NCI-H345 treated with DMSO at 0.1 percent for 48 hours (cell line): Measurements from ENCODE around the gene IBTK.
"Not testable (repeated sequence)": the region's sequence is repeated elsewhere in the genome, so short reads cannot be mapped to it uniquely, and the experiment has no call there.

Experiments
- DNase-seq: peaks from one replicate; lab custom pipeline; 2025; ENCODE audit not compliant: unreplicated experiment; lab: John Stamatoyannopoulos, UW

IBTK gene

DNA sequence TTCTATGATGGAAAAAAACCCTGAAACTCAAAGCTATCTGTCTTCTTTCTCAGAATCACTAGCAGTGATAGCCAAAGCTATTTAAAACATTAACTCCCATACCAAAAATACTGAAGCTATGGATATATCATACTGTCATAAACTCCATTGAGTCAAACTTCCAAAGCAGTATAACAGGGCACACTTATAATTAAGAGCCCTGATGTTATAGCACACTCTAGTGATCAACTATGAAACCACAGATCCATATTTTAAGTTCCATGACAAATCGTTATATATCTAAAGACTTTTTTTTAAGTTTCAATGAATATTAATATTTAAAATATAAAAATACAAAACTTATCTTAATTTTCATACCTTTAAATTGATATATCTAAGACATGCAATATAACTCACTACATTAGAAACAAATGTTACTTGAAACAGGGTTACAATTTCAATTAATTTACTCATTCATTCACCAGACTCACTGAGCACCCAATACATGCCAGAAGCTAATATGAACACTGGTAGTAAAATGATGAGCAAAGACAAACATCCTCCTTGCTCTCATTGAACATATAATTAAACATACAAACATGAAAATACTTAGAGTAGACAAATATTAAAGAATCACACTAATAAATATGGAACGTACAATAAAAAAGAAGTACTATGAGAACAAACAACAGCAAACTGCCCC, 69.3 kb downstream of the IBTK start:
- peak; percentile 3 for DNase-seq

DNA sequence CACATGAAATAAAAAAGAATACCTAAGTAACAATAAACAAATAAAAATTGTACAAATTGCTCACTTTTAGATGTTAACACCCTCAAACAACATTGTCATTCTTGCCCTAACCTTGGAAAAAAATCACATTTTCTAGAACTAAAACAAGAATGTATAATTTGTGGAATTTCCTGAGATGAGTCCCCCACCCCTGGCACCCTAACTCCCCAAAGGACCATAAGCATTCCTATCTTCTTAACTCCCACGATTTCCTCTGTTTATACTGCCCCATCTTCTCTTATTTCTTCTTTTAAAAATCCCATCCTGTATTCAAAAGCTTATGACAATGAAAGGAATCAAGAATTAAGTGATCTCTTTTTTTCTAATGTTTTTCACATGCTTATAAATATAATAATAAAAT, 70.9 kb downstream of the IBTK start:
- no peak for DNase-seq

DNA sequence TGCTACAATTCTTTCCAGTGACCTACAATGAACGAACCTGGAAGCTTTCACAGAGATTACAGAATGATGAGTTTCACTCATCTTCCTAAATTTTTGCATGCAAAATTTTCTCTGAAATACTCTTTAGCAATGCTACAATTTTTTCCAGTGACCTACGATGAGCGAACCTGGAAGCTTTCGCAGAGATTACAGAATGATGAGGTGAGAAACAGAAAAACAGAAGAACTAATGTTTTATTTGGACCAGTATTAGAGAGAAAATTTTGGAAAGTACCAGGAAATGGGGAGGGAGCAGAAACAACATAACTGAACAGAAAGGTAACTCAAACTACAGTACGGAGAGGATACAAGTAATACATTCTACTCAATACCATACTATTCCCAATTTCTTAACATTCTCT, 75.0 kb downstream of the IBTK start:
- DNase-seq = no peak

- no peak for DNase-seq
Observed at GRCh38 chr6:82169138-82169876, 78.2 kb downstream of the IBTK start.

GRCh38 chr6:82166493-82166892, 81.1 kb downstream of the IBTK start:
- DNase-seq = no peak

- no peak for DNase-seq
Observed at GRCh38 chr6:82160255-82160990, 87.1 kb downstream of the IBTK start.

DNA sequence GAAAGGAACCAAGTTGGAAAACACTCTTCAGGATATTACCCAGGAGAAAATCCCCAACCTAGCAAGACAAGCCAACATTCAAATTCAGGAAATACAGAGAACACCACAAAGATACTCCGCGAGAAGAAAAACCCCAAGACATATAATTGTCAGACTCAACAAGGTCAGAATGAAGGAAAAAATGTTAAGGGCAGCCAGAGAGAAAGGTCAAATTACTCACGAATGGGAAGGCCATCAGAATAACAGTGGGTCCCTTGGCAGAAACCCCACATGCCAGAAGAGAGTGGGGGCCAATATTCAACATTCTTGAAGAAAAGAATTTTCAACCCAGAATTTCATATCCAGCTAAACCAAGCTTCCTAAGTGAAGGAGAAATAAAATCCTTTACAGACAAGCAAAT, 94.8 kb downstream of the IBTK start:
- not testable (repeated sequence) for DNase-seq

DNA sequence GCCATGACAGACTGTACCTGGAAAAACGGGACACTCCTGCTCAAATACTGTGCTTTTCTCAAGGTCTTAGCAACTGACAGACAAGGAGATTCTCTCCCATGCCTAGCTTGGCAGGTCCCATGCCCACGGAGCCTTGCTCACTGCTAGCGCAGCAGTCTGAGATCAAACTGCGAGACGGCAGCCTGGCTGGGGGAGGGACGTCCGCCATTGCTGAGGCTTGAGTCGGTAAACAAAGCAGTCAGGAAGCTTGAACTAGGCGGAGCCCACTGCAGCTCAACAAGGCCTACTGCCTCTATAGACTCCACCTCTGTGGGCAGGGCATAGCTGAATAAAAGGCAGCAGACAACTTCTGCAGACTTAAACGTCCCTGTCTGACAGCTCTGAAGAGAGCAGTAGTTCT, 96.4 kb downstream of the IBTK start:
- DNase-seq = not testable (repeated sequence)

DNA sequence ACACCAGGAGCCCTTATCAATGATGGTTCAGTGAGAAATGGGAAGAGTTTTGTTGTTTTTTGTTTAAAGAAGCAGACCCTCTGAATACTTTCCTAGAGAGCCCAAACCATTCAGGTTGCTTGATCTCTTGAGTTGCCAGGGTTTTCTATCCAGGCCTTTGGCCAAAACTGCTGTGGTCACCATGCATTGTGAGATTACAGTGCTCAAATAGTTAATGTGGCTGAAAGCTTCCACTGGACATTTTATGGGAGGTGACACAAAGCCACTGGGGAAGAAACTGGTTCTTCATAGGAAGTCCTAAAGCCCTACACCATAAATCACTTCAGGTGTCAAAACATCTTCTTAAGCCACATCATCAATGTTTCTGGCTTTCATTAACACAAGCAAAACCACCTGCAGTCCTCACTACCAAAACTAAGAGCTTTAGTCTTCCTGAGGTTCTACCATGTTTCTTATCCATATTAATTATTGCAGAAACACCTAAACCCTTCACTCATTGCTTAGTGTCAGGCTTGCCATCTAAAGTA, 101.6 kb downstream of the IBTK start:
- no peak for DNase-seq

DNA sequence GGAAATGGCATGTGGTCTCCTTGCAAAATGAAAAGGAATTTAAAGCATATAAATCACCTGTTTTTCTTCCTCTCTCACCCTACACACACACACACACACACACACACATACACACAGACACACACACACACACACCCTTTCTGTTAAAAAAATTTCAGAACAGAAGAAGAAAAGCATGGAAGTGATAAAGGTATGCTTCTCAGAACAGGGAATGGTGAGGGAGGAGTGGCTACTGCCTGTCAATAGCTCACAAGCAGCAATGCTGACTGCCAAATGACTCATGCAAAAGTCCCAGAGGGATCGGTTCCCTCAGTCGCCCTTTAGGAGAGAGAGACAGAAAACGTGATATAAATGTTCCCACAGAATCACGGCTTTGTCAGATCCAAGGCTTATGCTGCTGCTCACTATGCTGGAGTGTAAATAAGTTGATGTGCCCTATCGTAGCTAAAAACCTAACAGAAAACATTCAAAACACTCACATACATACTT, 102.6 kb downstream of the IBTK start:
- no peak for DNase-seq

DNA sequence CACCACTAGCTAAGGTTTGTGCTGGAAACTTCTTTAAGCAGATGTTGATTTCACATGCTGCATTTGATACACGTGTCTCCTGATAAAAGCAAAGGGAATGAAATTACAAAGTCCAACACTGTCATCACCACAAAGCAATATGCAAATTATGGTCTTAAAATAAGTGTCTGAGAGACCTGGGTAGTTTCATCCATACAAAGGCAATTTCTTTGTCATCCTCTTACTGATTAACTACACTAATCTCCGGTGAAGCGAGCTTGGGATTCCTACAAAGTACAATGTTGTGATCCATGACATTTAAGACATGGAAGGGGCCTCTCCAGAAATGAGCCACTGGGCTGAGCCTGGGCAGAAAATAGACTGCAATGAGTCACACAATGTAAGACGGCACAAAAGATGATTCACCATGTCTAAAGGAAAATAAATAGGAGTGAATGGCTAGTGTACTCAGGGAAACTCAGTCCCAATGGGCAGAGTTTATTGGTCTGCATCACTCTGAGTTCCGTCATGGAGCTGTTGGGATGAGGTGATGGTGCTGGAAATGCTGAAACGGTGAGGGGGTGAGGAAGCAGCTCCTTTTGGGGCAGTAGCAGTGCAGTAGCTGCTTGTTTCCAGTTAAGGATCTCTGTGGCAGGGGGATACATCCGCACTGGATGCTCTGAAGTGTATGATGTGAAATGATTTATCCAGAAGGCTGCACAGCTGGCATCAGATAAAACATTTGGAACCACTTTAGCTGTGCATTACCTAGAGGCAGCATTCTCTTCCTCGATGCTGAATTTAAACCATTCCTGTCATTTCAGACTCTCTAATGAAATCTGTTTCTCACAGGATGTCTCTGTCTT, 103.3 kb downstream of the IBTK start:
- DNase-seq = no peak

- DNase-seq = no peak
Observed at GRCh38 chr6:82143041-82143481, 104.5 kb downstream of the IBTK start.

GRCh38 chr6:82142524-82142923, 105.0 kb downstream of the IBTK start:
- no peak for DNase-seq

GRCh38 chr6:82138075-82138791, 109.3 kb downstream of the IBTK start:
- DNase-seq = no peak

GRCh38 chr6:82131441-82131840, 116.1 kb downstream of the IBTK start:
- no peak for DNase-seq

DNA sequence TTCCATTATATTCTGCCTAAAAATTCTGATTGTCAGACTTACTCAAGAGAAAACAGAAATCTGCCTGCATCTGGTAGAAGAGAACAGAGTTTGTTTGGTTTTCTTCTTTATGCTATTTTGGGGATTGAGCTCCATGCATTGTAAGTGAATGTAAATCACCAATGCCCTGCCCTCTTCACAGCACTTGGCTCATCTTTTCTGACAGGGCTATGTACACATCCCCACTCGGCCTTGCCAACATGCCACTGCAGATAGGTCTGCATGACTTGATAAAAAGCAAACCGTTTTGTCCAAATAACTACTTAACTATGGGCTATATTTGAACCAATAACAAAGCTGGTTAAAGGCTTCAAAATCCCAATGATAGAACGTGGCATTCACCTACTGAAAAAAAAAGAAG, 117.7 kb downstream of the IBTK start:
- peak; percentile 4 for DNase-seq

GRCh38 chr6:82128973-82129372, 118.6 kb downstream of the IBTK start:
- not testable (repeated sequence) for DNase-seq

DNA sequence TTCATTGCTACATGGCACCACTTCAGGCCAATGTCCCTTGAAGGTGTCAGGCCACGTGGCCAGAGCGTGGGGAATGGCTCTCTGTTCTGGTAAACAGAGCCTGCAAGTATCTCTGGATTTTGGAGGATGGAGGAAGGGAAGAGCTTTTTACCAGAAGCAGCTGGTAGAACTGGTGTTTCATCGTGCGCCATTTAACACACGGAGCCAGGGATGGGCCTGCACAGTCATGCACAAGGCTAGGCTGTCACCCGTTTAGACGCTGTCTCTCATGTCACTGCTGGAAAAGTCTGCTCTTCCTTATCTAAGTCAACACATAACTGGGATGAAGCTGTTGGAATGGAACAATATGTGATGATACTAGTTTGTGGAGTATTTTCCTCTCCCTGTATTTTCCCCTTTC, 123.9 kb downstream of the IBTK start:
- no peak for DNase-seq
